Kidney tubule cell (primary cell): ENCODE measurements around the gene EZH2.

ENCODE experiments used
- DNase-seq: peaks from one replicate; pipeline ENCODE4 v3.0.0-alpha.2; 2018; ENCODE audit warnings: low spot score

EZH2 gene

DNA sequence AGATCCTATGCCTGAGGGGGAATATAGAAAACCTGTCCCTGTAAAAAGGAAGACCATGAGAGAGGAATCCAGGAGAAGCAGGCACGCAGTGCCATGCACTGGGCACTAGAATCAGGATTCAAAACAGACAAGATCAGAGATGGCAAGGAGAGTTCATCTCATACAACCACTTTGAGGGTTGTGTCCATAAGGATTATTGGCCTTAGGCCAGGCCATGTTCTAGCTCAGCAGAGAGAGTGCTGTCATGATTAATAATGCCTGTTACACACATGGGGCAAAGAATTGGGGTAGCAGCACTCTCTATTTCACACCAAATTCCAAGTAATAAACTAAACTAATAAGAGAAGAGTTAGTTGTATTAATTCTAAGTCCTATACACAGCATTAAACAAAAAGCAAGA, 29.1 kb downstream of the EZH2 start:
- no peak for DNase-seq

GRCh38 chr7:148852272-148852671, 31.8 kb downstream of the EZH2 start:
- peak; percentile 30 for DNase-seq

GRCh38 chr7:148850564-148850963, 33.5 kb downstream of the EZH2 start:
- DNase-seq = no peak

GRCh38 chr7:148849393-148850098, 34.5 kb downstream of the EZH2 start:
- DNase-seq = no peak

DNA sequence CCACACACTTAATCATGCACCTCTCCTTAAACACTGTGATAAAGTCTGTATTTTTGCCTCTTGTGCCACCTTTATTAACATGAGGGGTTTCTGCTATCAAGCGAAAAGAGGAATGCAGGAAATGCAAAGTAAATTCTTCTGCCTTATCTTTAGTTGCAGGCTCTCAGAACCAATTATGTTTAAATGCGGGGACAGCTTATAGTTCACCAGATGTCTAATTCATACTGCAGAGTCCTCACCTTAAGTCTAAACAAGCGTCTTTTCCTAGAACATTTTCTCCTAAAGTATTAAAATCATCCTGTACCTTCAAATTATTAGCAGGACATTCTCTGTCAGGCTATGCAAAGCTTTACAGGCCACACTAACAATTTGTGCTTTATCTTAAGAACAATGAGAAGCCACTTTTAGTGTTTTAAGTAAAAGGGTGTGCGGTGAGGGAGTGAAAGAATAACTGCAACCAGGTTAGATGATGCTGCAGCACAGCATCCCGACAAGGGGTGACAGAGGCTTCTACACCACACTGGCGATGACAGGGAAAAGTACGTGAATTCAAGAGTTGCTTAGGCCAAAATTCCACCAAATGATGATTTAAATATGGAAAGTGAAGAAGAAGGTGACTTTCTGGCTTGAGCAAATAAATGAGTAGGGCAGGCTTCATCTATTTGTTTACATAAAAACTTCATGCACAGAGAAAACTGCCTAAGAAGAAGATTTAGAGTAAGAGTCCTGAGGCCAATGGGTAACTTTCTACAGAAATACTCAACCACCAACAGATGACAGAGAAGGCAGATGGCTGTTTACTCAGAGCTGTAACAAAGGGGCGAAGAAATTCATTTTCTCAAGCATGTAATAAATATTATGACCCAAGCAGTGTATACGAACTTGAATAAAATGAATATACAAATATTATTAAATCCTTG, 36.0 kb downstream of the EZH2 start:
- no peak for DNase-seq

- no peak for DNase-seq
Observed at GRCh38 chr7:148838905-148839304, 45.2 kb downstream of the EZH2 start.

GRCh38 chr7:148835854-148836253, 48.2 kb downstream of the EZH2 start:
- DNase-seq = no peak

- no peak for DNase-seq
Observed at GRCh38 chr7:148834605-148835004, 49.5 kb downstream of the EZH2 start.

GRCh38 chr7:148831782-148832181, 52.3 kb downstream of the EZH2 start:
- DNase-seq = no peak

- DNase-seq = no peak
Observed at GRCh38 chr7:148830897-148831692, 53.0 kb downstream of the EZH2 start.

DNA sequence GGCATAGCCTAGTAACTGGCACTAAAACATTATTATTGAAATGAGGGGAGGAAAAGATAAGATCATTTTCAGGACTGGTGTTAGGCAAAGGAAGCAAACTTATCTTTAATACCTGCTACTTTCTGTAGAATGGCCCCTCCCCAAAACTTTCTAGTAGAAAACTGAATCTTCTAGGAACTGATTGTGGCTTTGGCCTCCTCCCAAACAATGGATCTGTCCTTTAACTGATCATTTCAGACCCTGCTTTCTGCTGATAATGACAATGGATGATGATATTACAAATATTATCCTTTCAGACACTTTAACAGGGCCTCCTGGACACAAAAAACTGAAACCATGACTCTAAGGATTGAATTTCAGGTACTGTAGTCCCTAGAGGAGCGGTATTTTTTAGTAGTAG, 55.1 kb downstream of the EZH2 start:
- DNase-seq = no peak

DNA sequence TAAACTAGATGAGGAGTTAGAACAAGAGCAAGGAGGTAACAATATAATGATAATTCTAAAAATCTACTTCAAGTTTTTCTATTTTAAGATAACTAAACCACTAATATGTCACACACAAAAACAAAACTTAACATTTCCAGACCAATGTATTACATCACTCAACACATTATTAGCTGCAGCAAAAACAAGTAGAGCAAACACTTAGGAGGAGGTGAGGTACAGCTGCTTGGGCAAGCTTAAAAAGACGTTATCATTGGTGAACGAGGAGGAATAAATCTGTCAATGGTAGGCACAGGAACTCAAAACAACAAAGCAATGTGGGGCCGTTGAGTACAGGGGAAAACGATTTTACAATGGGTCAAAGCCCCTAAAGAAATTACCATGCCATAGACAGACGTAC, 58.8 kb downstream of the EZH2 start:
- no peak for DNase-seq

DNA sequence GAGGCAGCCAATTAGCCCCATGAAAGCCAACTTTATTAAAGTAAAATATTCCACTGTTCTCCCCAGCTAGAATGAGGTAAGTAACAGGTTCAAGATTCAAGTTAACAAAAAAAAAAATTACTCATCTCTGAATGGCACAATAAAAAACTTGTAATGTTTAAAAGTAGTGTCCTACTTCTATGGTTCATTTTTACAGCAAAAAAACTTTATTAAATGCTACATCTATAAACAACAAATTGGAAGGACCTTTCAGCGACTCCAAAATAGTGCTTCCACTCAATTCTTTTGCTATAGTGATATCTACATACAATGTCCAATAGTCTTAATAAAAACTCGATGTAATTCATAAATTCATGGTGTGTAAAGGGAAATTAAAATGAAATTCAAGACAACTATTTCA, 59.2 kb downstream of the EZH2 start:
- no peak for DNase-seq

DNA sequence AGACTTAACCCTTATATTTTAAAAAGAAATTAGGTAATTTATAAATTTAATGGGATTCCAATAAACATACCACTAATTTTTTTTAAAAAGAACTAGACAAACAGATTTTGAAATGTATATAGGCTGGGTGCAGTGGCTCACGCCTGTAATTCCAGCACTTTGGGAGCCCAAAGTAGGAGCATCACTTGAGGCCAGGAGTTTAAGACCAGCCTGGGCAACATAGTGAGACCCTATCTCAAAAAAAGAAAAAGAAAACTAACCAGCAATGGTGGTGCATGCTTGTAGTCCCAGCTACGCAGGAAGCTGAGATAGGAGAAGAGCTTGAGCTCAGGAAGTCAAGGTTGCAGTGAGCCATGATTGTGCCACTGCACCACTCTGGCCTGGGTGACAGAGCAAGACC, 62.7 kb downstream of the EZH2 start:
- DNase-seq = no peak

DNA sequence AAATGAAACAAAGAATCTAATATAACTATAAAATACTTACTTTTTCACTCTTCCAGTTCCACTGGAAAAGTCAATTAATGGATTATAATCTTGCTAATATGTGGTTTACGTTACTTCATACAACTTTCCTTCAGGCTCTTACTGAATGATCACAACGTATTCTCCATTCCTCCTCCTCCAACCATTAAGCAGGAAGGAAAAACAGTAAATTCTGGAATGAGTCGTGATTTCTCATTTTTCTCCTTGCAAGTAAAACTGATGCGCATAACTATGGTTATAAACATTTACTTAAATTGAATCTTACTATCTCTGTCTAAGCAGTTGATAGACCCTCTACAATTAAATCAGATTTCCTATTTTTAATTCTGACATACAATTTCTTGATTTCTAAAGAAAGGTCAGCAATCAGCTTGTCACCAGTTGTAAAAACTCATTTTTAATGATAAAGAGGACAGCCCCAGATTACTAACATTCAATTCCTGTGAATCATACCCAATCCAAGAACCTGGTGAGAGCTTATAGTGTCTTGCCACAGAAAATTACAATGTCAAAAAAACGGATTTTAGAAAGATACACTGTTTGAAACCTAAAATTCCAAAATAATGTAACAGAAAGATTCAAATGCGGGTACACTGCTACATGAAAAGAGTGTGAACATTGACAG, 64.3 kb downstream of the EZH2 start:
- DNase-seq = peak; percentile 61

- DNase-seq = no peak
Observed at GRCh38 chr7:148815612-148816011, 68.5 kb downstream of the EZH2 start.

- no peak for DNase-seq
Observed at GRCh38 chr7:148814922-148815559, 69.0 kb downstream of the EZH2 start.

- no peak for DNase-seq
Observed at GRCh38 chr7:148813890-148814289, 70.2 kb downstream of the EZH2 start.

GRCh38 chr7:148811892-148812291, 72.2 kb downstream of the EZH2 start:
- no peak for DNase-seq

GRCh38 chr7:148809856-148810255, 74.2 kb downstream of the EZH2 start:
- no peak for DNase-seq

DNA sequence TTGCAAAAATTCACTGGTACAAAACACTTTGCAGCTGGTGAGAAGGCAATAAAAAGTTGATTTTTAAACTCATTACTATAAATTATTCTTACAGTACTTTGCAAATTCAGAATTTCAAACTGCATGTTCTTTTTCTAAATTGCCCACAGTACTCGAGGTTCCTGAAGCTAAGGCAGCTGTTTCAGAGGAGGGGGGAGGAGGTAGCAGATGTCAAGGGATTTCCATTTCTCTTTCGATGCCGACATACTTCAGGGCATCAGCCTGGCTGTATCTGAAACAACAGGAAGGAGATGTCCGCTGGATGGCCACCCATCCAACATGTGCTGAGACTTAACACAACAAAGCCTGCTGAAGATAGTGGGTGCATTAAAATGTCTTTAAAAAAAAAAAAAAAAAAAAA, 76.7 kb downstream of the EZH2 start:
- DNase-seq = no peak

DNA sequence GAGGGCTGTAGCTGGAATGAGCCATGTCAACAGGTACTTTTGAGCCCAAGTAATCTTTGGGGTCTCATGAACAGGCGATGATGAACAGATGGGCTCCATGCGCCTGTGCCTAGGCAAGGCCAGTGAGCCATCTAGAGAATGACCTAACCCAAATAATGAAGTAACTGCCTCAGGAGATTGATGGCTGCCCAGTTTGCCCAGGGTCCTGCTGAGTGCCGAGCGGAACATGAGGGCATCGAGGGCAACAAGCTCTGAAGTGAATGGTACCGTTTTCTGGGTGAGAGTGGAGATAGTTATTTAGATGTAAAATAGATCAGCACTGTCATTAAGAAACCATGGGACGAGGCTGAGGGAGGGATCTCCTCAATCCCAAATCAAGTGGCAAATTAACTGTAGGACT, 77.9 kb downstream of the EZH2 start:
- DNase-seq = no peak
